Lower leg skin (tissue), 4 donors: ENCODE results near the gene RAP1GAP. TPM values are rescaled to one million over a fixed set of nuclear protein-coding genes. Genes with fewer than 3 reads are reported as not detected.

ENCODE experiments used
- DNase-seq, 2 donors: peaks; one replicate each; pipeline ENCODE4 v3.0.0-alpha.2; 2019; ENCODE audit warnings: low spot score in 2 of 2
- H3K4me3 ChIP-seq: fragments of 200-600 bp; sonication (generic); 2 replicates; pipeline ENCODE4 v1.5.1; 2017; ENCODE audit warnings: mild to moderate bottlenecking, low read depth; ENCODE audit not compliant: poor library complexity, severe bottlenecking
- CTCF ChIP-seq, 3 donors: fragments of 450-650 bp; IDR thresholded peaks; one replicate each; pipeline ENCODE4 v1.5.1; 2016; ENCODE audit warnings: antibody characterized with exemption in 3 of 3, mild to moderate bottlenecking in 3 of 3, moderate library complexity in 2 of 3
- POLR2A ChIP-seq, 2 donors: fragments of 450-650 bp; IDR thresholded peaks; one replicate each; pipeline ENCODE4 v1.6.1; 2016 to 2017; ENCODE audit warnings: antibody characterized with exemption in 2 of 2, mild to moderate bottlenecking in 1 of 2, moderate library complexity in 1 of 2
- WGBS, 2 donors: methylation state at CpG; one replicate each; pipeline ENCODE4 v1.1.5; 2018; 5-methylcytosine and 5-hydroxymethylcytosine counted together
- intact Hi-C: fragments of 100-400 bp; cut with DNase I; formaldehyde crosslinking; loops from one replicate; pipeline ENCODE4 v1.15.0; 2023; ENCODE audit warnings: low total_unique reads
- total RNA-seq, 4 donors: library from RNA; depleted of rRNA; stranded (reverse); fragments of >200 nt; gene quantifications; one replicate each; pipeline ENCODE4 v1.1.0, GENCODE V29; 2016

The RAP1GAP gene
- total RNA-seq, 4 donors from 2014 or later: 1.3 to 4.0 (median 2.6) TPM

GRCh38 chr1:21641076-21641475 lies 28.1 kb downstream of the RAP1GAP start:
- TF ChIP-seq CTCF (IDR thresholded peaks at IDR 0.05): no peak
- no peak for TF ChIP-seq POLR2A (IDR thresholded peaks at IDR 0.05)
- intact Hi-C loops: no loop called here
- no peak overlapping the region for H3K4me3 ChIP-seq
- no peak for DNase-seq
- WGBS, 2 donors: 93 to 97% methylated on average over 2 of the region's 2 CpGs

- 84 to 94% methylated on average over 6 of the region's 6 CpGs for WGBS, 2 donors
- intact Hi-C loops: no loop called here
- DNase-seq: no peak
- TF ChIP-seq POLR2A (IDR thresholded peaks at IDR 0.05): no peak
- no peak for TF ChIP-seq CTCF (IDR thresholded peaks at IDR 0.05)
- no peak overlapping the region for H3K4me3 ChIP-seq
These were observed 28.5 kb downstream of the RAP1GAP start for GRCh38 chr1:21640653-21641052.

GRCh38 chr1:21639594-21640041 lies 29.5 kb downstream of the RAP1GAP start:
- H3K4me3 ChIP-seq: no peak overlapping the region
- DNase-seq: no peak
- TF ChIP-seq CTCF (IDR thresholded peaks at IDR 0.05) (no peak), POLR2A (IDR thresholded peaks at IDR 0.05) (no peak)
- intact Hi-C loops: no loop called here
- WGBS, 2 donors: 22 to 29% methylated on average over 24 of the region's 24 CpGs

- no peak overlapping the region for H3K4me3 ChIP-seq
- 22 to 30% methylated on average over 8 to 10 of the region's 10 CpGs for WGBS, 2 donors
- intact Hi-C loops: no loop called here
- DNase-seq: no peak
- no peak for TF ChIP-seq POLR2A (IDR thresholded peaks at IDR 0.05)
- no peak for TF ChIP-seq CTCF (IDR thresholded peaks at IDR 0.05)
These were observed 30.4 kb downstream of the RAP1GAP start for GRCh38 chr1:21638531-21639341.

GRCh38 chr1:21637514-21637913 lies 31.6 kb downstream of the RAP1GAP start:
- intact Hi-C loops: no loop called here
- no peak overlapping the region for H3K4me3 ChIP-seq
- WGBS, 2 donors: 94 to 95% methylated on average over 6 of the region's 6 CpGs
- no peak for TF ChIP-seq POLR2A (IDR thresholded peaks at IDR 0.05)
- TF ChIP-seq CTCF (IDR thresholded peaks at IDR 0.05): no peak
- no peak for DNase-seq
